GM10847 (cell line): Measurements from ENCODE around the gene ATP1B3.

Experiments used
- POLR2A ChIP-seq: IDR thresholded peaks from 2 replicates; pipeline ENCODE4 v1.6.1; 2011; ENCODE audit not compliant: insufficient read length; ENCODE audit errors: extremely low read depth

The ATP1B3 gene

GRCh38 chr3:141876381-141876890 lies at the start of gene ATP1B3:
Gene ATP1B3 (plus strand): TSS chr3:141876643. CDS start chr3:141876802, 159 bp downstream.
- peak; percentile 97 for TF ChIP-seq POLR2A

GRCh38 chr3:141828487-141828886 lies 48.0 kb upstream of the ATP1B3 start:
- no peak for TF ChIP-seq POLR2A

GRCh38 chr3:141828890-141829289 lies 47.6 kb upstream of the ATP1B3 start:
- no peak for TF ChIP-seq POLR2A

- TF ChIP-seq POLR2A, result no peak
Measured at GRCh38 chr3:141830508-141830907, 45.9 kb upstream of the ATP1B3 start.

GRCh38 chr3:141834292-141834691 lies 42.2 kb upstream of the ATP1B3 start:
- no peak for TF ChIP-seq POLR2A

GRCh38 chr3:141835557-141836229 lies 40.8 kb upstream of the ATP1B3 start:
- TF ChIP-seq POLR2A, result no peak

GRCh38 chr3:141839389-141839788 lies 37.1 kb upstream of the ATP1B3 start:
- TF ChIP-seq POLR2A, result no peak

- no peak for TF ChIP-seq POLR2A
Measured at GRCh38 chr3:141840737-141841544, 35.5 kb upstream of the ATP1B3 start.

GRCh38 chr3:141844108-141844507 lies 32.3 kb upstream of the ATP1B3 start:
- TF ChIP-seq POLR2A, result no peak

- no peak for TF ChIP-seq POLR2A
Measured at GRCh38 chr3:141844812-141845211, 31.6 kb upstream of the ATP1B3 start.

GRCh38 chr3:141845407-141846049 lies 30.9 kb upstream of the ATP1B3 start:
- no peak for TF ChIP-seq POLR2A

- no peak for TF ChIP-seq POLR2A
Measured at GRCh38 chr3:141846050-141846433, 30.4 kb upstream of the ATP1B3 start.

- TF ChIP-seq POLR2A, result no peak
Measured at GRCh38 chr3:141849056-141849815, 27.2 kb upstream of the ATP1B3 start.

GRCh38 chr3:141851411-141851810 lies 25.0 kb upstream of the ATP1B3 start:
- no peak for TF ChIP-seq POLR2A

GRCh38 chr3:141853081-141853601 lies 23.3 kb upstream of the ATP1B3 start:
- TF ChIP-seq POLR2A, result no peak

- no peak for TF ChIP-seq POLR2A
Measured at GRCh38 chr3:141853629-141854168, 22.7 kb upstream of the ATP1B3 start.
